Upper lobe of left lung (tissue), 6 donors: Measurements from ENCODE around the gene DGKZ. TPM values are rescaled to one million over a fixed set of nuclear protein-coding genes. Genes with fewer than 3 reads are reported as not detected.
"Not testable (repeated sequence)": the region's sequence is repeated elsewhere in the genome, so short reads cannot be mapped to it uniquely, and the experiment has no call there.

Experiments used
- ATAC-seq, 2 donors: fragments of 200-7000 bp; cut with Tn5 transposase; one replicate each; pipeline ENCODE4 v1.9.1; 2022; ENCODE audit warnings: mild to moderate bottlenecking in 2 of 2, moderate library complexity in 2 of 2; ENCODE audit not compliant: low FRiP score in 2 of 2
- DNase-seq, 2 donors: peaks; one replicate each; pipeline ENCODE4 v3.0.0-alpha.2; 2019 to 2020
- H3K27ac ChIP-seq, 4 donors: fragments of 200-600 bp; sonication (generic); one replicate each; pipeline ENCODE4 v1.5.1; 2016 to 2019
- H3K27me3 ChIP-seq, 4 donors: fragments of 200-600 bp; sonication (generic); one replicate each; pipeline ENCODE4 v1.5.1; 2017 to 2019
- H3K36me3 ChIP-seq, 4 donors: fragments of 200-600 bp; sonication (generic); one replicate each; pipeline ENCODE4 v1.5.1; 2016 to 2019
- H3K4me1 ChIP-seq, 4 donors: fragments of 200-600 bp; sonication (generic); one replicate each; pipeline ENCODE4 v1.5.1; 2018 to 2019
- H3K4me3 ChIP-seq, 4 donors: fragments of 200-600 bp; sonication (generic); one replicate each; pipeline ENCODE4 v1.5.1; 2017 to 2019; ENCODE audit warnings: mild to moderate bottlenecking in 2 of 4, moderate library complexity in 1 of 4
- H3K9me3 ChIP-seq, 4 donors: fragments of 200-600 bp; sonication (generic); one replicate each; pipeline ENCODE4 v1.5.1; 2018 to 2019
- EP300 ChIP-seq, 4 donors: sonication (generic); formaldehyde crosslinking; IDR thresholded peaks; one replicate each; pipeline ENCODE4 v1.5.1; 2017; ENCODE audit warnings: antibody characterized with exemption in 4 of 4, control low read depth in 2 of 4
- POLR2A ChIP-seq, 4 donors: fragments of 450-650 bp; IDR thresholded peaks; one replicate each; pipeline ENCODE4 v1.5.1; 2016 to 2017; ENCODE audit warnings: antibody characterized with exemption in 4 of 4, mild to moderate bottlenecking in 2 of 4
- POLR2AphosphoS5 ChIP-seq, 2 donors: sonication (generic); formaldehyde crosslinking; IDR thresholded peaks; one replicate each; pipeline ENCODE4 v1.5.1; 2017; ENCODE audit warnings: antibody characterized with exemption in 2 of 2
- WGBS, 2 donors: methylation state at CpG; one replicate each; pipeline ENCODE4 v1.1.5; 2017 to 2018; 5-methylcytosine and 5-hydroxymethylcytosine counted together
- total RNA-seq, 6 donors: library from RNA; depleted of rRNA in 4 of 6; stranded (reverse); fragments of >200 nt in 4 of 6; gene quantifications; one replicate each; pipeline versions ENCODE4 v1.1.0 to v1.2.1, GENCODE V29; 2016 to 2021
- TF ChIP-seq, protein P1 (sequence below), 6 experiments: fragments of 450-650 bp in 4 of 6; fragments of 200-600 bp in 2 of 6; sonication (generic) in 2 of 6; IDR thresholded peaks; one replicate each; pipeline ENCODE4 v1.5.1; 2016 to 2019; ENCODE audit warnings: antibody characterized with exemption in 6 of 6
- donor health status: DM: no; HTN: no; CAD: no; lungs with moderate emphysema.
- donor health status: DM: no; HTN: yes; CAD: no; lungs with severe emphysema.

DGKZ gene
- total RNA-seq, 6 donors from 2014 or later, result 55.1 to 145 (median 65.5) TPM

DNA sequence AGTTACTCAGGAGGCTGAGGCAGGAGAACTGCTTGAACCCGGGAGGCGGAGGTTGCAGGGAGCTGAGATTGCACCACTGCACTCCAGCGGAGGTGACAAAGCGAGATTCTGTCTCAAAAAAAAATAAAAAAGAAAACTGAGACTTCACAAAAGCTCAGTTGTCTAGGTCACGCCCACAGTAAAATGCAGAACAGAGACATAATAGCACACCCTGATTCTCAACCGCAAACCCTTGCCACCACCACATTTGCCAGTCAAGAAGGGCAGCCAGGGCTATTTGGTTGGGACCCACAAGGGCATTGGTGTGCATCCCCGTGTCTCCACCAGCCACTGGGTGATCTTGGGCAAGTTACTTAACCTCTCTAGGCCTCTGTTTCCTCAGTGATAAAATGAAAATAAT, 44.4 kb upstream of the DGKZ start:
- TF ChIP-seq POLR2A (IDR thresholded peaks at IDR 0.05) (no peak), POLR2AphosphoS5 (IDR thresholded peaks at IDR 0.05) (no peak), EP300 (IDR thresholded peaks at IDR 0.05) (no peak)
- TF ChIP-seq, protein P1, sequence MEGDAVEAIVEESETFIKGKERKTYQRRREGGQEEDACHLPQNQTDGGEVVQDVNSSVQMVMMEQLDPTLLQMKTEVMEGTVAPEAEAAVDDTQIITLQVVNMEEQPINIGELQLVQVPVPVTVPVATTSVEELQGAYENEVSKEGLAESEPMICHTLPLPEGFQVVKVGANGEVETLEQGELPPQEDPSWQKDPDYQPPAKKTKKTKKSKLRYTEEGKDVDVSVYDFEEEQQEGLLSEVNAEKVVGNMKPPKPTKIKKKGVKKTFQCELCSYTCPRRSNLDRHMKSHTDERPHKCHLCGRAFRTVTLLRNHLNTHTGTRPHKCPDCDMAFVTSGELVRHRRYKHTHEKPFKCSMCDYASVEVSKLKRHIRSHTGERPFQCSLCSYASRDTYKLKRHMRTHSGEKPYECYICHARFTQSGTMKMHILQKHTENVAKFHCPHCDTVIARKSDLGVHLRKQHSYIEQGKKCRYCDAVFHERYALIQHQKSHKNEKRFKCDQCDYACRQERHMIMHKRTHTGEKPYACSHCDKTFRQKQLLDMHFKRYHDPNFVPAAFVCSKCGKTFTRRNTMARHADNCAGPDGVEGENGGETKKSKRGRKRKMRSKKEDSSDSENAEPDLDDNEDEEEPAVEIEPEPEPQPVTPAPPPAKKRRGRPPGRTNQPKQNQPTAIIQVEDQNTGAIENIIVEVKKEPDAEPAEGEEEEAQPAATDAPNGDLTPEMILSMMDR (IDR thresholded peaks at IDR 0.05), result no peak
- WGBS, 2 donors, result 67 to 76% methylated on average over 7 of the region's 7 CpGs
- DNase-seq, result no peak
- no peaks in the 10 kb centered on the region for H3K27me3 ChIP-seq
- H3K27ac ChIP-seq, result no peak overlapping the region
- H3K4me1 ChIP-seq, result peaks cover 0 to 5% (median 2%) of the 10 kb centered on the region in 4 donors
- H3K36me3 ChIP-seq, result no peaks in the 10 kb centered on the region
- no peak for ATAC-seq
- no peak overlapping the region for H3K4me3 ChIP-seq
- no peaks in the 10 kb centered on the region for H3K9me3 ChIP-seq

DNA sequence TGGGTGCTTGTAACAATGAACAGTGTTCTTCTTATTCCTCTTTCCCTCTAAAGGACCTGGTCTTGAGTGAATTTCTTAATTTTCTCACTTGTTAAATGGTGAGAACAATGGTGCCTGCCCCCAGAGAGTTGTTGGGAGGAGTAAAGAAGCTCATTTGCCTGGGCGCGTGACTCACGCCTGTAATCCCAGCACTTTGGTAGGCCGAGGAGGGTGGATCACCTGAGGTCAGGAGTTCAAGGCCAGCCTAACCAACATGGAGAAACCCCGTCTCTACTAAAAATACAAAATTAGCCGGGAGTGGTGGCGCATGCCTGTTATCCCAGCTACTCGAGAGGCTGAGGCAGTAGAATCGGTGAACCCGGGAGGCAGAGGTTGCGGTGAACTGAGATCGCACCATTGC, 43.2 kb upstream of the DGKZ start:
- not testable (repeated sequence) for H3K4me3 ChIP-seq, DNase-seq, H3K27ac ChIP-seq, ATAC-seq, H3K27me3 ChIP-seq, H3K36me3 ChIP-seq, H3K9me3 ChIP-seq
- H3K4me1 ChIP-seq, result peaks cover 0 to 16% (median 8%) of the 10 kb centered on the region in 4 donors
- WGBS, 2 donors, result 93 to 95% methylated on average over 12 of the region's 12 CpGs

DNA sequence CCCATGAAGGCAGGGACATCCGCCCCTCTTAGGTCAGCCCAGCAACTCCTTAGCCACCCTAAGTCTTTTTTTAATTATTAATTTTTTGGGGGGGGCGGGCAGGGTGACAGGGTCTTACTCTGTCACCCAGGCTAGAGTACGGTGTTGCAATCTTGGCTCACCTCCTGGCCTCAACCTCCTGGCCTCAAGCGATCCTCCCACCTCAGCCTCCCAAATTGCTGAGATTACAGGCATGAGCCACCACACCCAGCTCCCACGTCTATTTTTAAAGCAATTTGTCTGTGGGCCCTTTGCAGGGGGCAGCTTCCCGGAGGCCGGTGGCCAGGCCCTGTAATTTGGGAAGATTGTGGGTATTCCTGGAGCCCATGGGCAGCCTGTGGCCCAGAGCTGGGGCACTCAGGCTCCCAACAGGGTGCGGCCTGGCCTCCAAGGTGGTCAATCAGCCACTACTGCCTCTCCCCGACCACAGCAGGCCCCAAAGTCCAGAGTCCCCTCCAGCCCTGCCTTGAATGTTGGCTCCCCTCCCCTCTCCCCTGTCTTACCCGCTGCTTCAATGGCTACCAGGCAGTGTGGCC, 42.6 kb upstream of the DGKZ start:
- no peak for TF ChIP-seq POLR2A (IDR thresholded peaks at IDR 0.05)
- TF ChIP-seq, protein P1 (IDR thresholded peaks at IDR 0.05), result no peak
- no peak for TF ChIP-seq POLR2AphosphoS5 (IDR thresholded peaks at IDR 0.05)
- TF ChIP-seq EP300 (IDR thresholded peaks at IDR 0.05), result no peak
- no peak overlapping the region for H3K27ac ChIP-seq
- peaks cover 0 to 3% (median 0%) of the 10 kb centered on the region in 4 donors for H3K36me3 ChIP-seq
- H3K4me1 ChIP-seq, result peaks cover 0 to 16% (median 8%) of the 10 kb centered on the region in 4 donors
- ATAC-seq (no peak), DNase-seq (peak in 1 of 2 donors; percentile 40)
- WGBS, 2 donors, result 93 to 96% methylated on average over 6 to 9 of the region's 10 CpGs
- no peaks in the 10 kb centered on the region for H3K9me3 ChIP-seq
- H3K27me3 ChIP-seq, result no peaks in the 10 kb centered on the region
- H3K4me3 ChIP-seq, result no peak overlapping the region

DNA sequence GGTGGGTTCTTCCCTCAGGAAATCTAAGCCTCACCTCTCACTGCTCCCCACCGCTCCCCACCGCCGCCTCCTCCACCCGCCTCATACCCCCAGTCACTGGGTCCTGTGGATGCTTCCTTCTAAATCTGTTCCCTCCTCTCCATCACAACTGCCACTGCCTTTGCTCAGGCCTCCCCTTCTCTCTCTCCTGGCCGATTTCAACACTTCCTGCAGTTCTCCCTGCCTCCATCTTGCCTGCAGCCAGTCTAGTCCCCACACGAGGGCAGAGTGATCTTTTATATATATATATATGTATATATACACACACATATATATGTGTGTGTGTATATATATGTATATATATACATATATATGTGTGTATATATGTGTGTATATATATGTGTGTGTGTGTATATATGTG, 42.0 kb upstream of the DGKZ start:
- Histone ChIP-seq H3K36me3 (peaks cover 0 to 3% (median under 1%) of the 10 kb centered on the region in 4 donors), H3K27me3 (no peaks in the 10 kb centered on the region), H3K4me3 (no peak overlapping the region), H3K4me1 (peaks cover 0 to 16% (median 8%) of the 10 kb centered on the region in 4 donors), H3K27ac (no peak overlapping the region), H3K9me3 (no peaks in the 10 kb centered on the region)
- DNase-seq (peak in 1 of 2 donors; percentile 39), ATAC-seq (no peak)
- 62 to 66% methylated on average over 6 of the region's 6 CpGs for WGBS, 2 donors
- TF ChIP-seq, protein P1 (IDR thresholded peaks at IDR 0.05), result no peak
- TF ChIP-seq POLR2AphosphoS5 (IDR thresholded peaks at IDR 0.05), result no peak
- no peak for TF ChIP-seq EP300 (IDR thresholded peaks at IDR 0.05)
- TF ChIP-seq POLR2A (IDR thresholded peaks at IDR 0.05), result no peak

DNA sequence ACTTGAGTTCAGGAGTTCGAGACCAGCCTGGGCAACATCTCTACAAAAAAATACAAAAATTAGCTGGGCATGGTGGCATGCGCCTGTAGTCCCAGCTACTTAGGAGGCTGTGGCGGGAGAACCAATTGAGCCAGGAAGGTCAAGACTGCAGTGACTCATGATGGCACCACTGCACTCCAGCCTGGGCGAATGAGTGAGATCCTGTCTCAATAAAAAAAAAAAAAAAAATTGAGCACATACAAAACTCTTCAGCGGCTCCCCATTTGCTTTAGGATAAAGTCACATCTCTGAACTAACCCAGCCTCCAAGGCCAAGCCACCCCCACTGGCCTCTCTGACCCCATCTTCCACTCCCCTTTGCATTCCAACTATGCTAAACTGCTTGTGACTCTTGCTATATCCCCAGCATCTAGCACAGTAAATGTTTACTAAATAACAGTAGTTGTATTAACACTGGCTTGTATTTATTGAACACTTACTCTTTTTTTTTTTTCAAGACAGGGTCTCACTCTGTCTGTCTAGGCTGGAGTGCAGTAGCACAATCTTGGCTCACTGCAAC, 40.9 kb upstream of the DGKZ start:
- H3K36me3 ChIP-seq, result peaks cover 0 to 6% (median 1%) of the 10 kb centered on the region in 4 donors
- H3K9me3 ChIP-seq, result no peaks in the 10 kb centered on the region
- ATAC-seq (no peak), DNase-seq (no peak)
- H3K4me1 ChIP-seq, result peaks cover 0 to 16% (median 8%) of the 10 kb centered on the region in 4 donors
- no peak overlapping the region for H3K4me3 ChIP-seq
- TF ChIP-seq POLR2A (IDR thresholded peaks at IDR 0.05) (no peak), EP300 (IDR thresholded peaks at IDR 0.05) (no peak), POLR2AphosphoS5 (IDR thresholded peaks at IDR 0.05) (no peak)
- TF ChIP-seq, protein P1 (IDR thresholded peaks at IDR 0.05), result no peak
- 84 to 87% methylated on average over 5 of the region's 5 CpGs for WGBS, 2 donors
- H3K27ac ChIP-seq, result peak overlapping the region in 1 of 4 donors; percentile 18
- no peaks in the 10 kb centered on the region for H3K27me3 ChIP-seq
